ENCODE data around the gene MXRA8. TPM values are rescaled to one million over a fixed set of nuclear protein-coding genes. Genes with fewer than 3 reads are reported as not detected.

MXRA8 gene
- total RNA-seq = 100 to 1,000 TPM in 5 of 7 donors, 10 to 100 TPM in 2; 63.8 to 206 (median 131) TPM
- polyA plus RNA-seq = 100 to 1,000 TPM in 1 of 2 donors, 10 to 100 TPM in 1; 40.3 to 193 TPM
- long read RNA-seq, donor 1, transcript MXRA8-208 (5 exons, 1,001 nt) = major isoform, 7 of 137 reads
- long read RNA-seq, donor 1, partial matches to known transcripts = 104 of 137 reads
- long read RNA-seq, donor 1, other reads (novel, unspliced or antisense) = 22 of 137 reads
- long read RNA-seq, donor 2, partial matches to known transcripts = 0 of 4 reads
- long read RNA-seq, donor 2, other reads (novel, unspliced or antisense) = 0 of 4 reads
- long read RNA-seq, donor 3, partial matches to known transcripts = 56 of 137 reads
- long read RNA-seq, donor 3, other reads (novel, unspliced or antisense) = 76 of 137 reads

GRCh38 chr1:1358433-1359271, at the start of gene MXRA8:
Gene MXRA8 (minus strand): TSS chr1:1358555. CDS start chr1:1358504, 51 bp downstream.
- no peaks in the 10 kb centered on the region for H3K9me3 ChIP-seq
- peak within 1 kb of the TSS; percentile 52 for H3K4me3 ChIP-seq
- no peaks in the 10 kb centered on the region for H3K27me3 ChIP-seq
- peaks cover 12% of the 10 kb centered on the region for H3K4me1 ChIP-seq (ENCODE audit: insufficient read depth)
- DNase-seq = peak; percentile 83 to 91 (median 87)
- intact Hi-C loops (cut with DNase I) = no loop called here
- H3K27ac ChIP-seq = peak within 1 kb of the TSS; percentile 88 to 92
- H3K36me3 ChIP-seq = no peaks in the 10 kb centered on the region
- TF ChIP-seq CTCF (IDR thresholded peaks at IDR 0.05) (no peak), POLR2A (IDR thresholded peaks at IDR 0.05) (no peak), EP300 (IDR thresholded peaks at IDR 0.05) (no peak)
- 10 to 12% (median 12%) methylated on average over 23 to 29 of the region's 29 CpGs for WGBS, 3 donors

GRCh38 chr1:1407636-1408318, 49.4 kb upstream of the MXRA8 start:
- peaks cover 11% of the 10 kb centered on the region for H3K4me1 ChIP-seq (ENCODE audit: insufficient read depth)
- H3K36me3 ChIP-seq = no peaks in the 10 kb centered on the region
- peak overlapping the region; percentile 31 to 77 for H3K27ac ChIP-seq
- H3K9me3 ChIP-seq = no peaks in the 10 kb centered on the region
- DNase-seq = no peak
- intact Hi-C loops (cut with DNase I) = no loop called here
- H3K4me3 ChIP-seq = peak overlapping the region; percentile 93
- H3K27me3 ChIP-seq = no peaks in the 10 kb centered on the region
- TF ChIP-seq POLR2A (IDR thresholded peaks at IDR 0.05) (no peak), CTCF (IDR thresholded peaks at IDR 0.05) (peak in 1 of 3 donors; percentile 15), EP300 (IDR thresholded peaks at IDR 0.05) (no peak)
- WGBS, 3 donors = 8 to 12% (median 8%) methylated on average over 39 to 41 of the region's 41 CpGs

- intact Hi-C loops (cut with DNase I) = no loop called here
- peak; percentile 91 to 97 (median 93) for DNase-seq
- H3K4me1 ChIP-seq (ENCODE audit: insufficient read depth) = peaks cover 11% of the 10 kb centered on the region
- WGBS, 3 donors = 0 to 1% (median 1%) methylated on average over 83 to 98 of the region's 98 CpGs
- H3K27ac ChIP-seq = peak within 1 kb of the TSS; percentile 35 to 77
- H3K36me3 ChIP-seq = no peaks in the 10 kb centered on the region
- no peaks in the 10 kb centered on the region for H3K9me3 ChIP-seq
- TF ChIP-seq CTCF (IDR thresholded peaks at IDR 0.05) (no peak), POLR2A (IDR thresholded peaks at IDR 0.05) (peak; percentile 70), EP300 (IDR thresholded peaks at IDR 0.05) (no peak)
- no peaks in the 10 kb centered on the region for H3K27me3 ChIP-seq
- peak within 1 kb of the TSS; percentile 93 for H3K4me3 ChIP-seq
These were observed 48.7 kb upstream of the MXRA8 start, which contains the start of gene MRPL20 for GRCh38 chr1:1406821-1407635. Gene MRPL20 (minus strand): TSS chr1:1407293. CDS start chr1:1407217, 76 bp downstream.

All from ovary (tissue), 10 donors.